Heart left ventricle (tissue), 13 donors: Measurements from ENCODE around the gene MRTFA.

ENCODE experiments used
- CTCF ChIP-seq, 12 donors: fragments of 200-600 bp; sonication (generic) in 4 of 12; IDR thresholded peaks; one replicate each; pipeline versions ENCODE4 v1.5.0 to v1.8.0; 2018 to 2022; ENCODE audit warnings: antibody characterized with exemption in 12 of 12, mild to moderate bottlenecking in 5 of 12
- POLR2A ChIP-seq, 2 donors: fragments of 450-650 bp; IDR thresholded peaks; one replicate each; pipeline ENCODE4 v1.6.1; 2017; ENCODE audit warnings: antibody characterized with exemption in 2 of 2, mild to moderate bottlenecking in 2 of 2, moderate library complexity in 2 of 2
- donor health status: ischemic (EF 13 %, LVEDD 7.1; RV severe dilation, severe dysfunction).
- donor health status: DM: no; HTN: yes; CAD: no.
- donor health status: DM: no; HTN: no; CAD: no.
- donor health status: ischemic (EF 25% LVEDD 6.9; RV normal size, moderate dysfunction).
- donor health status: ischemic (EF 25% LVEDD 5.7; RV mildly dilated, moderate dysfunction).
- donor health status: ischemic (EF 35%, LVEDD 5.7; RV mildly dilated, moderate dysfunction).
- donor health status: nonischemic (EF 11% LVEDD 7.7; RV severe dilation, severe dysfunction).
- donor health status: DM: yes; HTN: yes; CAD: no.
- donor health status: PGD.
- donor health status: ischemic (EF 29% LVEDD 5.4; RV normal size, mild dysfunction).
- donor health status: nonischemic (EF 23%, LVEDD 6.1; RV moderate dilation, normal function).

GRCh38 chr22:40517631-40518030 is 118.9 kb downstream of the MRTFA start:
- TF ChIP-seq CTCF (IDR thresholded peaks at IDR 0.05) (no peak), POLR2A (IDR thresholded peaks at IDR 0.05) (no peak)
